Neural crest cell (in vitro differentiated cells): ENCODE results near the gene ATG2A. TPM values are rescaled to one million over a fixed set of nuclear protein-coding genes. Genes with fewer than 3 reads are reported as not detected.

Source experiments
- DNase-seq: peaks from one replicate; pipeline ENCODE4 v3.0.0; 2021; ENCODE audit warnings: low read depth, mixed read lengths, low spot score
- H3K27ac Mint-ChIP-seq: one replicate; pipeline ENCODE4 v1.8.0; 2021; ENCODE audit warnings: mild to moderate bottlenecking, mixed read lengths; ENCODE audit not compliant: unreplicated experiment
- H3K27me3 Mint-ChIP-seq: 2 replicates; pipeline ENCODE4 v1.8.0; 2021; ENCODE audit warnings: low read depth, mild to moderate bottlenecking, mixed read lengths
- H3K36me3 Mint-ChIP-seq: 2 replicates; pipeline ENCODE4 v1.8.0; 2021; ENCODE audit warnings: low read depth, mild to moderate bottlenecking, mixed read lengths
- H3K4me1 Mint-ChIP-seq: 2 replicates; pipeline ENCODE4 v1.8.0; 2021; ENCODE audit warnings: mixed read lengths
- H3K4me3 Mint-ChIP-seq: one replicate; pipeline ENCODE4 v1.8.0; 2021; ENCODE audit warnings: mild to moderate bottlenecking, mixed read lengths
- H3K9me3 Mint-ChIP-seq: 2 replicates; pipeline ENCODE4 v1.8.0; 2021; ENCODE audit warnings: mixed read lengths
- total RNA-seq: library from RNA; stranded (reverse); gene quantifications from 2 replicates; pipeline ENCODE4 v1.2.1, GENCODE V29; 2021
- TF ChIP-seq, protein P1 (sequence below): fragments of 200-600 bp; sonication (generic); conservative IDR thresholded peaks from 2 replicates; pipeline ENCODE4 v1.5.0; 2021; ENCODE audit warnings: antibody characterized with exemption, mild to moderate bottlenecking

Gene ATG2A
- total RNA-seq, 1 donor from 2014 or later = 24.8 TPM

DNA sequence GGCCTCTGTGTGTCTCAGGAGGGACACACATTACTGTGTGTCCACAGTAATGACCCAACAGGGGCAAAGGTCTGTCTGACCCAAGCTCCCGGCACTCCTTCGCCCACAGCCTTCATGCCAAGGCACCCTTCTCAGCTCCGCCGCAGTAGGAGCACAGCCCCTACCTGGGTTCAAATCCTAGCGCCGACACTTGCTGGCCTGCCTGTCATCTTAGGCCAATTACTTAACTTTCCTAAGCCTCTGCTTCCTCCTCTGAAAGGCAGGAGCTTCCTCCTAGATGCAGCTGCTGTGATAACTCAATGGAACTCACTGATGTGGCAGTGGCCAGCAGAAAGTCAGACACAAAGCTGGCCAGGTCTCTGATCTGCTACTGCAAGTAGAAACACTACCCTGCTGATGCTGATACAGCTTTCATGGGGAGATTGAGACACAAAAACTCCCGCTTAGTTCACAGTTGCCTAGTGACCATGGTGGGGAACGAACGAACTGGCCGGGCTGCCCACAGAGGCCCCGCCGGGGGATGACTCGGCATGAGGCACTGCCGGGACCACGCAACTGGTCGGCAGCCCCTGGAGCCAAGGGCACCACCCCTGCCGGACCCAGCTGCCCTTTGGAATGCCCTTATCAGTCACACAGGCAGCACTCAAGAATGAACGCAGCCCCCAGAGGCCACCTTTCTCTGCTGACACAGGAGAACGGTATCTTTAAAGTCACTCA, 46.7 kb downstream of the ATG2A start:
- peaks cover 45% of the 10 kb centered on the region for H3K4me1 Mint-ChIP-seq
- TF ChIP-seq, protein P1, sequence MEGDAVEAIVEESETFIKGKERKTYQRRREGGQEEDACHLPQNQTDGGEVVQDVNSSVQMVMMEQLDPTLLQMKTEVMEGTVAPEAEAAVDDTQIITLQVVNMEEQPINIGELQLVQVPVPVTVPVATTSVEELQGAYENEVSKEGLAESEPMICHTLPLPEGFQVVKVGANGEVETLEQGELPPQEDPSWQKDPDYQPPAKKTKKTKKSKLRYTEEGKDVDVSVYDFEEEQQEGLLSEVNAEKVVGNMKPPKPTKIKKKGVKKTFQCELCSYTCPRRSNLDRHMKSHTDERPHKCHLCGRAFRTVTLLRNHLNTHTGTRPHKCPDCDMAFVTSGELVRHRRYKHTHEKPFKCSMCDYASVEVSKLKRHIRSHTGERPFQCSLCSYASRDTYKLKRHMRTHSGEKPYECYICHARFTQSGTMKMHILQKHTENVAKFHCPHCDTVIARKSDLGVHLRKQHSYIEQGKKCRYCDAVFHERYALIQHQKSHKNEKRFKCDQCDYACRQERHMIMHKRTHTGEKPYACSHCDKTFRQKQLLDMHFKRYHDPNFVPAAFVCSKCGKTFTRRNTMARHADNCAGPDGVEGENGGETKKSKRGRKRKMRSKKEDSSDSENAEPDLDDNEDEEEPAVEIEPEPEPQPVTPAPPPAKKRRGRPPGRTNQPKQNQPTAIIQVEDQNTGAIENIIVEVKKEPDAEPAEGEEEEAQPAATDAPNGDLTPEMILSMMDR = no peak
- no peaks in the 10 kb centered on the region for H3K27me3 Mint-ChIP-seq
- H3K4me3 Mint-ChIP-seq = peak overlapping the region; percentile 27
- no peaks in the 10 kb centered on the region for H3K9me3 Mint-ChIP-seq
- DNase-seq = no peak
- no peaks in the 10 kb centered on the region for H3K36me3 Mint-ChIP-seq
- H3K27ac Mint-ChIP-seq = peak overlapping the region; percentile 85

DNA sequence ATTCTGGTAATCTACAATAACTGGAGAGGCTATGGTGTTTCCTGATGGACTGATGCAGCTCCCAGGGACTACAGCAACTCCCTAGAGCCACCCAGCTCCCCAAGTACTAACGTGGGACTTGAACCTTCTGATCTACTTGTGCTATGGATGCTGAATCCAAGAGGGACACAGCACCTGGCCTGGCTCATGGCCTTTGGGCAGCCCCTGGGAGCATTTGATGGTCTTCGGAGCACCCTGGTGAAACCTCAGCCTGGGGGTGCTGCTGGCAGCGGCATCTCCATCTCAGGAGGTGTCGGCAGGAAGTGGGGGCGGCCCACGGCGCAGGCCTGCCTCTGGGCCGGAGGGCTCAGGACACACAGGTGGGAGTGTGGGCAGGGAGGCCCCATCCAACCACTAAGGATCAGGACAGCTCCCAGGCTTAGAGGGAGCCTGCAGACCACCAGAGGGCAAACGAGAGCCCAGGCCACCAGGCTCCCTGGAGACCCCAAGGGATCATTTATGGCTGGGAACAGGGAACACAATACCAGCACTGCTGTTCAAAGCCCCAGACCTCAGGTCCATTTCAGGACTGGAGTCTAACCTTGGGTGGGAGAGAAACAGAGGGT, 47.3 kb downstream of the ATG2A start:
- H3K4me1 Mint-ChIP-seq = peaks cover 42% of the 10 kb centered on the region
- H3K27ac Mint-ChIP-seq = peak overlapping the region; percentile 62
- TF ChIP-seq, protein P1 = peak; percentile 51
- peak overlapping the region; percentile 27 for H3K4me3 Mint-ChIP-seq
- H3K27me3 Mint-ChIP-seq = no peaks in the 10 kb centered on the region
- H3K36me3 Mint-ChIP-seq = no peaks in the 10 kb centered on the region
- DNase-seq = peak; percentile 45
- H3K9me3 Mint-ChIP-seq = no peaks in the 10 kb centered on the region

DNA sequence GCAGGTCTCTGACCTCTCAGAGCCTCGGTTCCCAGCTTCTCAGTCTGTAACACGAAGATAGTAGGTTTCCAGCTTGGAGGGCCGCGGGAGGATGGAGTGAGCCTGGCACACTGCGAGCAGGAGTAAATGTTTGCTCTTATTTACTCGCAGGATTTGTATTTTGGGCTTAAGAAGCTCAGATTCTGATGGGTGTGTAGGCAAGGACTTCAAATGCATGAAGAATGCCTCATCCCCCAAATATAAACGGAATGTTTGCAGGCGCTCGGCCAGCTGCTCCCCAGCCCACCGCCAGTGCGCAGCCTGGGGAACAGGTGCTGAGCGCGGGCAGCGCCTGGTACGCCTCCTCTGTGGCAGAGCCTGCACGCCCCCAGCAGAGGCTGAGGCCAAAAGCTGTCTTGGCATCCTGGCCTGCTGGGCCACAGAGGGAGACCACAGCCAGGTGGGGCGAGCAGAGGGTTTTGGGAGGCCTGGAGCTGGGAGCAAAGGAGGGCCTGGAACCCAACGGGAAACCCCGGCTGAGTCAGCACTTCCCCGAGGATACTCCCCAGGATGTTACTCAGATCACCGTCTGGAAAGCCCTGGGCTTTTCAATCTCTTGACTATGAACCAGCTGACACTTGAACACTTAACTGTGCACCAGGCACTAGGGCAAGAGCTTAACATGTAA, 48.0 kb downstream of the ATG2A start:
- peak overlapping the region; percentile 14 for H3K4me3 Mint-ChIP-seq
- H3K9me3 Mint-ChIP-seq = no peaks in the 10 kb centered on the region
- TF ChIP-seq, protein P1 = no peak
- no peaks in the 10 kb centered on the region for H3K36me3 Mint-ChIP-seq
- no peak for DNase-seq
- no peaks in the 10 kb centered on the region for H3K27me3 Mint-ChIP-seq
- peak overlapping the region; percentile 66 for H3K27ac Mint-ChIP-seq
- H3K4me1 Mint-ChIP-seq = peaks cover 43% of the 10 kb centered on the region

DNA sequence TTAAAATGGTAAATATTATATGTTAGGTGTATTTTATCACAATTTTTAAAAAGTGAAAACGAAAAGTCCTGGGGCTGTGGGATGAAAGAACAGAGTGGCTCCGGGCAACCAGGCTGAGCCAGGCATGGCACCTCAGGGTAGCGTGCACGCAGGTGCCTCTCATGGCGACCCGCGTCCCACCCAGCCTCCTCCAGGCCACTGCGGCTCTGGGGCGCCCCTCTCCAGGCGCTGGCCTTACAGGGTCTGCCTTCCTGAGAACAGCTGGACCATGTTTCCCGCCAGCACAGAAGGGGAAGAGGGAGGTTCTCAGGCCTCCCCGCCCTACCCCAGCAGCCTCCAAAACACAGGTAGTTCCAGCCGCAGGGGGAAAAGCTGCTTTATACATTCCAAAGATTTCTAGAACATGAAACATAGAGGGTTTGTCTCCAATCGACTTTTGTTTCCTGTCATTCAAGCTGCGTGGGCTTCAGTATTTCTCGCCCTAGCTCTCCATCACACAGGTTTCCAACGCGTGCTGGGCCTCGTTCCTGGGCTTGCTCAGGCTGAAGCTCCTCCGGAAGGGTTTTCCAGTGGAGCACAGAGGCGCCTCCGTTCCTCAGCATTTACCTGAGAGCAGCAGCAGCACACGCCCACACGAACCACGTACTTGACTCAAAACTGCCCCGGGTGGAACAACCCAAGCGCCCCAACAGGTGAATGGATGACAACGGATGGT, 49.1 kb downstream of the ATG2A start:
- DNase-seq = no peak
- no peaks in the 10 kb centered on the region for H3K36me3 Mint-ChIP-seq
- no peaks in the 10 kb centered on the region for H3K27me3 Mint-ChIP-seq
- TF ChIP-seq, protein P1 = no peak
- H3K9me3 Mint-ChIP-seq = no peaks in the 10 kb centered on the region
- no peak overlapping the region for H3K4me3 Mint-ChIP-seq
- H3K27ac Mint-ChIP-seq = no peak overlapping the region
- peaks cover 54% of the 10 kb centered on the region for H3K4me1 Mint-ChIP-seq

DNA sequence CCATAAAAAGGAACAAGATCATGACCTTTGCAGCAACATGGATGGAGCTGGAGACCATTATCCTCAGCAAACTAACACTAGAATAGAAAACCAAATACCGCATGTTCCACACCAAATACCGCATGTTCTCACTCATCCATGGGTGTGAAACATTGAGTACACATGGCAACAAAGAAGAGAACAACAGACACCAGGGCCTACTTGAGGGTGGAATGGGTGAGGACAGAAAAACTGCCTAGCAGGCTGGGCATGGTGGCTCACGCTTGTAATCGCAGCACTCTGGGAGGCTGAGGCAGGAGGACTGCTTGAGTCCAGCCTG, 50.9 kb downstream of the ATG2A start:
- H3K27ac Mint-ChIP-seq = no peak overlapping the region
- no peak for DNase-seq
- no peak overlapping the region for H3K4me3 Mint-ChIP-seq
- peaks cover 57% of the 10 kb centered on the region for H3K4me1 Mint-ChIP-seq
- peaks cover 3% of the 10 kb centered on the region for H3K36me3 Mint-ChIP-seq
- TF ChIP-seq, protein P1 = no peak
- no peaks in the 10 kb centered on the region for H3K27me3 Mint-ChIP-seq
- no peaks in the 10 kb centered on the region for H3K9me3 Mint-ChIP-seq
